Fibroblast of pulmonary artery (primary cell): ENCODE results near the gene SLPI.

ENCODE experiments used
- DNase-seq: peaks from one replicate; pipeline ENCODE4 v3.0.0-alpha.2; 2010; ENCODE audit warnings: low read depth
- H3K4me3 ChIP-seq: replicated peaks from 2 replicates; pipeline ENCODE4 v1.5.1; 2011; ENCODE audit warnings: low read depth, mild to moderate bottlenecking, control low read depth, low read length, moderate library complexity
- TF ChIP-seq, protein P1 (sequence below): IDR thresholded peaks from 2 replicates; pipeline ENCODE4 v1.5.1; 2011; ENCODE audit warnings: mild to moderate bottlenecking, control low read depth, low read length, inconsistent platforms; ENCODE audit errors: missing control alignments

Gene SLPI

DNA sequence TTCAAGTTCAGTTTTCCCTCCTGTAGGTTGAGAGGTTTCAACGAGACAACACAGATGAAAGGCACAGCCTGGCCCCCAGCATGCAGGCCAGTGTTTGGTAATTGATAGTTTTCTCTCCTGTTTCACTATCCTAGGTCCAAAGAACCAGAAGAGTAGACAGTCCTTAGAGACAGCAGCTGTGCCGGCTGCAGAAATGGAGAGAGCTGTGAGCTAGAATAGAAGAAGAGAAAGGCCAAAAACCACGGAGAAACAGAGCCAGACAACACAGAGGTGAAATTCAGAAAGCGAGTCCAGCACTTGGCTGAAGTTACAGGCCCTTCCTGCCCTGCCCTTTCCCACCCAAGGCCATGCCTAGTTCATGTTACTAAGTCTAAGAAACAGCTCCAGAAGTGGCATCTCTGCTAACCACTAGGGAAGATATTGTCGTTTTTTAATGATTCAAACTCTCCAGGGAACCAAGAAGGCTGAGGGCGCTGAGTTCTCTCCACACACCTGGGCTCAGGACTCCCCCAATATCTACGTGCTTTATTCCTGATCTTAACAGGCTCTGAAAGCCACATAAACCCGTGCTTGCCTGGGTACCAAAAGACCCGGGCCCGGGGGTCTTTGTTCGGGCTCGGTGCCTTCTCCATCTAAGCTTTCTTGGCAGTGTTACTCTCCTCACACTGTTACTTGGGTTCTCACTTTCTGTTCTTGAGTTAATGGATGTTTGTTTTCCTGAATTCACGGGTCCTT, 35.7 kb upstream of the SLPI start:
- TF ChIP-seq, protein P1, sequence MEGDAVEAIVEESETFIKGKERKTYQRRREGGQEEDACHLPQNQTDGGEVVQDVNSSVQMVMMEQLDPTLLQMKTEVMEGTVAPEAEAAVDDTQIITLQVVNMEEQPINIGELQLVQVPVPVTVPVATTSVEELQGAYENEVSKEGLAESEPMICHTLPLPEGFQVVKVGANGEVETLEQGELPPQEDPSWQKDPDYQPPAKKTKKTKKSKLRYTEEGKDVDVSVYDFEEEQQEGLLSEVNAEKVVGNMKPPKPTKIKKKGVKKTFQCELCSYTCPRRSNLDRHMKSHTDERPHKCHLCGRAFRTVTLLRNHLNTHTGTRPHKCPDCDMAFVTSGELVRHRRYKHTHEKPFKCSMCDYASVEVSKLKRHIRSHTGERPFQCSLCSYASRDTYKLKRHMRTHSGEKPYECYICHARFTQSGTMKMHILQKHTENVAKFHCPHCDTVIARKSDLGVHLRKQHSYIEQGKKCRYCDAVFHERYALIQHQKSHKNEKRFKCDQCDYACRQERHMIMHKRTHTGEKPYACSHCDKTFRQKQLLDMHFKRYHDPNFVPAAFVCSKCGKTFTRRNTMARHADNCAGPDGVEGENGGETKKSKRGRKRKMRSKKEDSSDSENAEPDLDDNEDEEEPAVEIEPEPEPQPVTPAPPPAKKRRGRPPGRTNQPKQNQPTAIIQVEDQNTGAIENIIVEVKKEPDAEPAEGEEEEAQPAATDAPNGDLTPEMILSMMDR, result no peak
- DNase-seq, result no peak
- H3K4me3 ChIP-seq, result no peak overlapping the region

- H3K4me3 ChIP-seq, result no peak overlapping the region
- no peak for DNase-seq
- TF ChIP-seq, protein P1, result no peak
Observed at GRCh38 chr20:45288860-45289259, 34.5 kb upstream of the SLPI start.

- TF ChIP-seq, protein P1, result no peak
- no peak overlapping the region for H3K4me3 ChIP-seq
- no peak for DNase-seq
Observed at GRCh38 chr20:45288376-45288775, 34.0 kb upstream of the SLPI start.

DNA sequence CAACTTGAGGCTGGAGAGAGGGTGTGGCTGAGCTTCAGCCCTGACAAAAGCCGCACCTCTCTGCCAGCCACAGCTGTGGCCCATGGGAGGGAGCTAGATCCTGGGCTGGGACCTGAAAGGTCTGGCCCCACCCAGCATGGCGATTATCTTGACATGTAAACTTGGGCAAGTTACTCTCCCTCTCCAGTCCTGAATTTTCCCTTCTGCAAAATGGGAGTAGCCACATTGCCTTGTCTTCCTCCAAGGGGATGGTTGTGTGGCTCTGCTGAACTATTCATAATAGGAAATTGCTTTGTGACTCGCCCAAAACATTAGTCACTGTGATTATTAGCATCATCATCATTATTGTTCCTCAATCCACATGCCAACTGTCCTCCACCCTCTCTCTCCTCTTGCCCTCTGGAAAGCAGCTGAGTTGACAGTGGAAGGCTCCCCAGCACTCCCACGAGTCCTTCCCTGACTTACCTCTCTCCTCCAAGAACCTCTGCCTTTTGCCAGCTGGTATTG, 29.2 kb upstream of the SLPI start:
- no peak for DNase-seq
- H3K4me3 ChIP-seq, result no peak overlapping the region
- TF ChIP-seq, protein P1, result no peak

- DNase-seq, result no peak
- TF ChIP-seq, protein P1, result no peak
- no peak overlapping the region for H3K4me3 ChIP-seq
Observed at GRCh38 chr20:45282700-45283550, 28.6 kb upstream of the SLPI start.

GRCh38 chr20:45279992-45280391, 25.6 kb upstream of the SLPI start:
- TF ChIP-seq, protein P1, result no peak
- no peak for DNase-seq
- H3K4me3 ChIP-seq, result no peak overlapping the region
